WI38 (cell line): ENCODE measurements around the gene SELENOT.

Experiments used
- H3K4me3 ChIP-seq: 2 replicates; pipeline ENCODE4 v1.5.1; 2011; ENCODE audit warnings: low read depth, mild to moderate bottlenecking, control low read depth, low read length
- CTCF ChIP-seq: IDR thresholded peaks from 2 replicates; pipeline ENCODE4 v1.5.1; 2012; ENCODE audit warnings: low read depth, mild to moderate bottlenecking, control low read depth, low read length

Gene SELENOT

GRCh38 chr3:150639262-150639661, 36.1 kb downstream of the SELENOT start:
- TF ChIP-seq CTCF, result no peak
- H3K4me3 ChIP-seq, result no peak overlapping the region

- TF ChIP-seq CTCF, result no peak
- no peak overlapping the region for H3K4me3 ChIP-seq
Observed at GRCh38 chr3:150640256-150640655, 37.1 kb downstream of the SELENOT start.

- no peak for TF ChIP-seq CTCF
- no peak overlapping the region for H3K4me3 ChIP-seq
Observed at GRCh38 chr3:150653110-150653561, 50.0 kb downstream of the SELENOT start.

GRCh38 chr3:150656316-150656715, 53.2 kb downstream of the SELENOT start:
- no peak overlapping the region for H3K4me3 ChIP-seq
- no peak for TF ChIP-seq CTCF

- no peak overlapping the region for H3K4me3 ChIP-seq
- TF ChIP-seq CTCF, result no peak
Observed at GRCh38 chr3:150662410-150663200, 59.5 kb downstream of the SELENOT start.

GRCh38 chr3:150663461-150663860, 60.3 kb downstream of the SELENOT start:
- no peak for TF ChIP-seq CTCF
- no peak overlapping the region for H3K4me3 ChIP-seq

GRCh38 chr3:150666167-150666566, 63.0 kb downstream of the SELENOT start:
- no peak for TF ChIP-seq CTCF
- no peak overlapping the region for H3K4me3 ChIP-seq
